DND-41 (cell line): ENCODE results near the gene IFT122.

Experiments
- ATAC-seq: fragments of 200-7000 bp; cut with Tn5 transposase; 3 replicates; pipeline ENCODE4 v1.9.1; 2021; ENCODE audit warnings: low read depth; ENCODE audit not compliant: insufficient read depth
- DNase-seq: peaks from one replicate; pipeline ENCODE4 v3.0.0-alpha.2; 2020
- H2AFZ ChIP-seq: 2 replicates; pipeline ENCODE4 v1.6.0; 2012; ENCODE audit warnings: low read depth, low read length
- H3K27ac ChIP-seq: 2 replicates; pipeline ENCODE4 v1.5.1; 2012; ENCODE audit warnings: low read length, inconsistent platforms
- H3K27me3 ChIP-seq: fragments of 200-600 bp; sonication (generic); 2 replicates; pipeline ENCODE4 v1.6.0; 2012; ENCODE audit warnings: low read length, mild to moderate bottlenecking, inconsistent platforms; ENCODE audit not compliant: insufficient read depth, poor library complexity
- H3K36me3 ChIP-seq: 2 replicates; pipeline ENCODE4 v1.5.1; 2012; ENCODE audit warnings: low read length, inconsistent platforms; ENCODE audit not compliant: insufficient read depth
- H3K4me1 ChIP-seq: 2 replicates; pipeline ENCODE4 v1.5.1; 2012; ENCODE audit warnings: mild to moderate bottlenecking, low read length; ENCODE audit not compliant: insufficient read depth
- H3K4me2 ChIP-seq: 2 replicates; pipeline ENCODE4 v1.6.0; 2012; ENCODE audit warnings: mild to moderate bottlenecking, moderate library complexity, low read length, inconsistent platforms; ENCODE audit not compliant: insufficient read depth
- H3K4me3 ChIP-seq, 2 experiments: fragments of 200-600 bp in 1 of 2; shearing (Covaris generic) in 1 of 2; 2 replicates each; pipeline ENCODE4 v1.5.1; 2012 to 2016; ENCODE audit warnings: inconsistent platforms in 2 of 2, low read length in 2 of 2, mild to moderate bottlenecking in 2 of 2, low read depth in 1 of 2, moderate library complexity in 1 of 2
- H3K79me2 ChIP-seq: 2 replicates; pipeline ENCODE4 v1.6.0; 2012; ENCODE audit warnings: low read length, inconsistent platforms; ENCODE audit not compliant: insufficient read depth
- H3K9ac ChIP-seq: 2 replicates; pipeline ENCODE4 v1.6.0; 2012; ENCODE audit warnings: low read depth, mild to moderate bottlenecking, inconsistent platforms, low read length, moderate library complexity
- H3K9me3 ChIP-seq: 2 replicates; pipeline ENCODE4 v1.5.1; 2012; ENCODE audit warnings: low read length, moderate library complexity, mild to moderate bottlenecking, inconsistent platforms; ENCODE audit not compliant: insufficient read depth, severe bottlenecking
- H4K20me1 ChIP-seq: 2 replicates; pipeline ENCODE4 v1.6.0; 2012; ENCODE audit warnings: low read length; ENCODE audit not compliant: insufficient read depth
- EZH2 ChIP-seq: IDR thresholded peaks from 3 replicates; pipeline ENCODE4 v1.6.1; 2012; ENCODE audit warnings: borderline replicate concordance, low read depth, mild to moderate bottlenecking, moderate library complexity, low read length, inconsistent platforms; ENCODE audit not compliant: severe bottlenecking
- TF ChIP-seq, protein P1 (sequence below): IDR thresholded peaks from 2 replicates; pipeline ENCODE4 v1.5.1; 2012; ENCODE audit warnings: borderline replicate concordance, low read length, moderate library complexity, mild to moderate bottlenecking; ENCODE audit not compliant: poor library complexity, severe bottlenecking; ENCODE audit errors: extremely low read depth

Gene IFT122

DNA sequence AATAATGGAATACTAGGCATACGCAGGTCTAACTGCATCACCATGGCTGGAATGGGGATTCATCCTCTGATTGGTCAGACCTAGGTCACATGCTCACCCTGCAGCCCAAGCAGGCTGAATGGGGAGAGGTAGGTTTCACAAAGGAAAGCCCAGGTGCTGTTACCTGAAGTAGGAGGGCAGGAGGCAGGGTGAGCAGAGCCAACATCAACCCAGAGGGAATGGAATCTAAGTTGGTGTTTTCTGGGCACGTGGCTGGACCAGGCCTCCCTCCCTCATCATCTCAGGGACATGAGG is 96.3 kb downstream of the IFT122 start:
- no peaks in the 10 kb centered on the region for H3K4me1 ChIP-seq
- ATAC-seq = no peak

DNA sequence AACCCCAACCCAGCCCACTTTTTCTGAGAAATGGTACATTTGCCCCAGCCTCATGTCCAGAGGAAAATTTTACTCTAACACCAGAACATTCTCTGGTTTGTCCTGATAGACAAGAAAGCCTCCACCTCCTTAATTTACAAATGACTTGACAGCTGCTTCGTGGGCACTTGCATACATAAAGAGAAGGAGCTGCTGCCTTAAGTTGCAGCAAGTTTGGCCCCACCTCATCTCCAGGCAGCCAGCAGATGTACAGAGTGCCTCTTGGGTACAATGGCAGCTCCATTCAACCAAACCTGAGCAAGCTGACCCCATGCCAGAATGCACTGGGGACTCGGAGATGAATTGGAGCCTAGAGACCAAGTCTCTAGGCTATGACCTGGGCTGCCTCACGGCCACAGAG is 96.8 kb downstream of the IFT122 start:
- Histone ChIP-seq H3K4me2 (no peak overlapping the region), H3K27ac (no peak overlapping the region), H3K27me3 (no peaks in the 10 kb centered on the region), H3K79me2 (no peaks in the 10 kb centered on the region), H2AFZ (no peak overlapping the region), H3K4me3 (no peak overlapping the region), H3K4me1 (no peaks in the 10 kb centered on the region), H4K20me1 (no peaks in the 10 kb centered on the region), H3K9ac (no peak overlapping the region), H3K9me3 (no peaks in the 10 kb centered on the region), H3K36me3 (no peaks in the 10 kb centered on the region)
- no peak for DNase-seq
- TF ChIP-seq, protein P1, sequence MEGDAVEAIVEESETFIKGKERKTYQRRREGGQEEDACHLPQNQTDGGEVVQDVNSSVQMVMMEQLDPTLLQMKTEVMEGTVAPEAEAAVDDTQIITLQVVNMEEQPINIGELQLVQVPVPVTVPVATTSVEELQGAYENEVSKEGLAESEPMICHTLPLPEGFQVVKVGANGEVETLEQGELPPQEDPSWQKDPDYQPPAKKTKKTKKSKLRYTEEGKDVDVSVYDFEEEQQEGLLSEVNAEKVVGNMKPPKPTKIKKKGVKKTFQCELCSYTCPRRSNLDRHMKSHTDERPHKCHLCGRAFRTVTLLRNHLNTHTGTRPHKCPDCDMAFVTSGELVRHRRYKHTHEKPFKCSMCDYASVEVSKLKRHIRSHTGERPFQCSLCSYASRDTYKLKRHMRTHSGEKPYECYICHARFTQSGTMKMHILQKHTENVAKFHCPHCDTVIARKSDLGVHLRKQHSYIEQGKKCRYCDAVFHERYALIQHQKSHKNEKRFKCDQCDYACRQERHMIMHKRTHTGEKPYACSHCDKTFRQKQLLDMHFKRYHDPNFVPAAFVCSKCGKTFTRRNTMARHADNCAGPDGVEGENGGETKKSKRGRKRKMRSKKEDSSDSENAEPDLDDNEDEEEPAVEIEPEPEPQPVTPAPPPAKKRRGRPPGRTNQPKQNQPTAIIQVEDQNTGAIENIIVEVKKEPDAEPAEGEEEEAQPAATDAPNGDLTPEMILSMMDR = no peak
- no peak for TF ChIP-seq EZH2
- ATAC-seq = no peak

More for the DNA sequence above, 96.3 kb downstream of the IFT122 start:
- no peak overlapping the region for H2AFZ ChIP-seq
- H3K27me3 ChIP-seq = no peaks in the 10 kb centered on the region
- H3K4me3 ChIP-seq = no peak overlapping the region
- no peaks in the 10 kb centered on the region for H3K79me2 ChIP-seq
- H3K4me2 ChIP-seq = no peak overlapping the region
- DNase-seq = no peak
- H3K9me3 ChIP-seq = no peaks in the 10 kb centered on the region
- no peak overlapping the region for H3K27ac ChIP-seq
- H3K9ac ChIP-seq = no peak overlapping the region
- no peak for TF ChIP-seq EZH2
- TF ChIP-seq, protein P1 = no peak
- H3K36me3 ChIP-seq = no peaks in the 10 kb centered on the region
- no peaks in the 10 kb centered on the region for H4K20me1 ChIP-seq

DNA sequence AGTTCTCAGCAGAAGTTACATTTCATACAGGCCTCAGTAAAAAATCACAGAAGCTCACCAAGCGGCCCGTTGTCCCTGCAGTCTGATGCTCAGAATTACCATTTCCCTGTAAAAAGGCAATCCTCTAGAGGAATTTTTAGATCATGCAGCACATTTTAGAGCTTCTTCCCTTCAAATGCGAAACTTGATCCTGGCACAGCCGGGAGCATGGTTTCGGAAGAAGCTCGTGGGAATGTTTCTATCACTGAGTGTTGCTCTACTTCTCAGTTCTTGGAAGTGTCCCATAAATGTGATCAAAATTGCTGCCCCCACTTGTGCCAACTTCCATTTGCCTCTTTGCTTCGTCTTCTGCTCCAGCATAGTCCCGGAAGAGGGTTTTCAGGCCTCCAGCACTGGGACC is 99.2 kb downstream of the IFT122 start:
- H3K4me1 ChIP-seq = no peaks in the 10 kb centered on the region
- no peaks in the 10 kb centered on the region for H3K36me3 ChIP-seq
- H2AFZ ChIP-seq = no peak overlapping the region
- H3K9ac ChIP-seq = no peak overlapping the region
- no peaks in the 10 kb centered on the region for H3K27me3 ChIP-seq
- H3K4me2 ChIP-seq = no peak overlapping the region
- H4K20me1 ChIP-seq = no peaks in the 10 kb centered on the region
- ATAC-seq (no peak), DNase-seq (no peak)
- TF ChIP-seq, protein P1 = no peak
- no peak for TF ChIP-seq EZH2
- no peaks in the 10 kb centered on the region for H3K9me3 ChIP-seq
- H3K79me2 ChIP-seq = no peaks in the 10 kb centered on the region
- H3K4me3 ChIP-seq = no peak overlapping the region
- H3K27ac ChIP-seq = no peak overlapping the region

DNA sequence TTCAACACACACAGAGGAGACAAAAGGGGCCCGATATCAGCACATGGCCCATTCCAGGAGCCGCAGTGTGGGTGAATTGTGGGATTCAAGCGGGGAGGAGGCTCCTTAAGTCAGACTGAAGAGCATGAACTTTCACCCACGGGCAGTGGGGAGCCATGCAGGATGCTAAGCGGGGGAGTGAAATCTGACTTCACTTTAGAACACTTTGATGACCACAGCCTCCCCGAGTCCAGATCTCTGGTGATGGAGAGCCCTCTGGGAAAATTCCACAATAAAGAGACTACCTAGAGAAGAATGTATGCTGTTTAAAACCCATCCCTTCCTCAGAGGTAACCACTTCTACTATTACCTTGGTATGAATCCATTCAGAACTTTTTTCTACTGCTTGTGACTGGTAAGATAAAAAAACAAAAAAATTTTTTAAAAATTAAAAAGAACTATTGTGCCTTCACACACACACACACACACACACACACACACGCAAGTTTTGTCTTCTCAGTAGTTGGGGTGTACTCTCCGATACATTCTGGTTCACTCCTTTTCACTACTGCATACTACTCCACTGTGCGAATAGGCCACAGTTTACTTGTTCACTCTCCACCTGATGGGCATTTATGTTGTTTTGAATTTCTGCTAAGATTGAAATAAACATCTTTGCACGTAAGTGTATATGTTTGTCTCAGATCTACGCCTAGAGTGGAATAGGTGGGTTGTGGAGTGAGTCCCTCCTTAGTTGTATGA is 100.9 kb downstream of the IFT122 start:
- ATAC-seq (no peak), DNase-seq (no peak)
- H3K27me3 ChIP-seq = no peaks in the 10 kb centered on the region
- H3K4me3 ChIP-seq = no peak overlapping the region
- H3K27ac ChIP-seq = no peak overlapping the region
- no peaks in the 10 kb centered on the region for H4K20me1 ChIP-seq
- TF ChIP-seq, protein P1 = no peak
- H3K9ac ChIP-seq = no peak overlapping the region
- H3K4me1 ChIP-seq = no peaks in the 10 kb centered on the region
- H2AFZ ChIP-seq = no peak overlapping the region
- no peaks in the 10 kb centered on the region for H3K79me2 ChIP-seq
- H3K36me3 ChIP-seq = no peaks in the 10 kb centered on the region
- H3K4me2 ChIP-seq = no peak overlapping the region
- H3K9me3 ChIP-seq = no peaks in the 10 kb centered on the region
